GM12878 (cell line): ENCODE results near the gene HUNK. TPM values are rescaled to one million over a fixed set of nuclear protein-coding genes. Genes with fewer than 3 reads are reported as not detected.

ENCODE experiments used
- ATAC-seq: fragments of 200-7000 bp; cut with Tn5 transposase; 3 replicates; pipeline ENCODE4 v1.9.1; 2020; ENCODE audit warnings: mild to moderate bottlenecking, moderate library complexity
- BruUV-seq: library from RNA; stranded (reverse); fragments of 400-500 nt; replicated peaks from 2 replicates; lab custom pipeline; 2021; lab: Mats Ljungman, UMichigan
- CTCF ChIA-PET: fragments of 300-600 bp; sonication (Branson Sonifier 250); formaldehyde crosslinking; extraction: SDS; loops from one replicate; lab custom pipeline; 2021; ENCODE audit warnings: inconsistent platforms; lab: Yijun Ruan, JAX
- POLR2A ChIA-PET: fragments of 350-600 bp; formaldehyde crosslinking; extraction: SDS; loops from one replicate; lab custom pipeline; 2021; ENCODE audit warnings: inconsistent platforms; lab: Charles Lee
- RAD21 ChIA-PET: fragments of 300-600 bp; sonication (Branson Sonifier 250); formaldehyde crosslinking; loops from one replicate; lab custom pipeline; 2023; ENCODE audit warnings: antibody characterized with exemption; ENCODE audit not compliant: unreplicated experiment; lab: Charles Lee
- SMC1A ChIA-PET: fragments of 300-600 bp; sonication (Branson Sonifier 250); formaldehyde crosslinking; loops from one replicate; lab custom pipeline; 2023; ENCODE audit not compliant: unreplicated experiment, uncharacterized antibody; lab: Charles Lee
- DNase-seq: peaks from one replicate; pipeline ENCODE4 v3.0.0-alpha.2; 2011; ENCODE audit warnings: low read depth, low spot score
- FAIRE-seq: peaks from 3 replicates; lab custom pipeline; 2011; peaks lifted over from hg19 to GRCh38; lab: Jason Lieb, UNC
- H2AFZ ChIP-seq: 2 replicates; pipeline ENCODE4 v1.6.0; 2011; ENCODE audit warnings: low read depth, low read length, control low read depth; ENCODE audit not compliant: control insufficient read depth
- H3K27ac ChIP-seq: 2 replicates; pipeline ENCODE4 v1.5.1; 2011; ENCODE audit warnings: control low read depth; ENCODE audit not compliant: control insufficient read depth, insufficient read depth
- H3K27me3 ChIP-seq, 2 experiments: replicated peaks in 1 of 2; 2 replicates each; pipeline versions ENCODE4 v1.6.0 to v1.6.1; 2011; ENCODE audit warnings: low read length in 1 of 2; ENCODE audit not compliant: control insufficient read depth in 2 of 2, insufficient read depth in 2 of 2
- H3K36me3 ChIP-seq, 2 experiments: 2 replicates each; pipeline ENCODE4 v1.5.1; 2011; ENCODE audit warnings: low read length in 1 of 2; ENCODE audit not compliant: control insufficient read depth in 2 of 2, insufficient read depth in 2 of 2
- H3K4me1 ChIP-seq: 2 replicates; pipeline ENCODE4 v1.6.1; 2011; ENCODE audit warnings: mild to moderate bottlenecking, low read length, moderate library complexity, mixed read lengths; ENCODE audit not compliant: control insufficient read depth, insufficient read depth
- H3K4me2 ChIP-seq: 2 replicates; pipeline ENCODE4 v1.6.0; 2011; ENCODE audit warnings: control low read depth; ENCODE audit not compliant: control insufficient read depth, insufficient read depth
- H3K4me3 ChIP-seq: fragments of 200-600 bp; sonication (generic); 2 replicates; pipeline ENCODE4 v1.5.1; 2016
- H3K79me2 ChIP-seq: 2 replicates; pipeline ENCODE4 v1.6.0; 2011; ENCODE audit warnings: low read length; ENCODE audit not compliant: control insufficient read depth, insufficient read depth
- H3K9ac ChIP-seq: 2 replicates; pipeline ENCODE4 v1.8.0; 2011; ENCODE audit warnings: low read length, control low read depth, mixed read lengths; ENCODE audit not compliant: control insufficient read depth, insufficient read depth
- H3K9me3 ChIP-seq: replicated peaks from 3 replicates; pipeline ENCODE4 v1.5.1; 2011; ENCODE audit warnings: mild to moderate bottlenecking, low read length; ENCODE audit not compliant: control insufficient read depth, insufficient read depth
- H4K20me1 ChIP-seq: 2 replicates; pipeline ENCODE4 v1.6.0; 2011; ENCODE audit not compliant: control insufficient read depth, insufficient read depth
- ATF2 ChIP-seq: IDR thresholded peaks from 2 replicates; pipeline ENCODE4 v1.6.1; 2012; ENCODE audit warnings: low read length, inconsistent platforms
- BRCA1 ChIP-seq: IDR thresholded peaks from 2 replicates; pipeline ENCODE4 v1.6.1; 2011; ENCODE audit warnings: low read depth, low read length, improper control_type of control experiment
- EZH2 ChIP-seq: IDR thresholded peaks from 2 replicates; pipeline ENCODE4 v1.6.1; 2012; ENCODE audit warnings: low read depth, mild to moderate bottlenecking, control low read depth, inconsistent platforms, low read length, borderline replicate concordance; ENCODE audit not compliant: control insufficient read depth
- GABPA ChIP-seq: IDR thresholded peaks from 2 replicates; pipeline ENCODE4 v1.6.1; 2014; ENCODE audit warnings: antibody characterized with exemption, low read depth, mild to moderate bottlenecking, inconsistent platforms
- GATAD2B ChIP-seq: fragments of 450-650 bp; conservative IDR thresholded peaks from 2 replicates; pipeline ENCODE4 v1.6.1; 2017; ENCODE audit warnings: low read depth, mild to moderate bottlenecking, moderate library complexity
- IKZF2 ChIP-seq, 2 experiments: fragments of 450-650 bp; IDR thresholded peaks; 2 replicates each; pipeline ENCODE4 v1.6.1; 2017; ENCODE audit warnings: mild to moderate bottlenecking in 2 of 2, moderate library complexity in 2 of 2
- JUND ChIP-seq: IDR thresholded peaks from 2 replicates; pipeline ENCODE4 v1.6.1; 2012; ENCODE audit warnings: low read depth, mild to moderate bottlenecking, low read length, improper control_type of control experiment, moderate library complexity
- MTA3 ChIP-seq: IDR thresholded peaks from 2 replicates; pipeline ENCODE4 v1.6.1; 2012; ENCODE audit warnings: low read length, inconsistent platforms, borderline replicate concordance
- PAX5 ChIP-seq: IDR thresholded peaks from 2 replicates; pipeline ENCODE4 v1.6.1; 2011; ENCODE audit warnings: low read depth, low read length, borderline replicate concordance
- PAX8 ChIP-seq: fragments of 450-650 bp; IDR thresholded peaks from 2 replicates; pipeline ENCODE4 v1.6.1; 2017; ENCODE audit warnings: mild to moderate bottlenecking, moderate library complexity
- PML ChIP-seq: IDR thresholded peaks from 2 replicates; pipeline ENCODE4 v1.6.1; 2012; ENCODE audit warnings: low read length, inconsistent platforms
- POLR2A ChIP-seq: IDR thresholded peaks from 2 replicates; pipeline ENCODE4 v1.6.1; 2011; ENCODE audit warnings: low read depth, mild to moderate bottlenecking, low read length
- TCF12 ChIP-seq: IDR thresholded peaks from 2 replicates; pipeline ENCODE4 v1.6.1; 2011; ENCODE audit warnings: low read depth, mild to moderate bottlenecking, low read length
- WGBS: methylation state at CpG from one replicate; pipeline ENCODE4 v1.1.6; 2016; ENCODE audit warnings: low lambda C conversion rate; ENCODE audit not compliant: insufficient replicate concordance, insufficient coverage; ENCODE audit errors: missing lambda C conversion rate; 5-methylcytosine and 5-hydroxymethylcytosine counted together
- in situ Hi-C: fragments of 300-500 bp; cut with MboI; formaldehyde crosslinking; loops from 9 replicates; pipeline ENCODE4 v1.14.3; 2018; ENCODE audit warnings: mixed read lengths
- intact Hi-C: fragments of 100-400 bp; cut with micrococcal nuclease; formaldehyde crosslinking; loops from one replicate; pipeline ENCODE4 v1.14.2; 2022; ENCODE audit not compliant: unreplicated experiment
- polyA plus RNA-seq, 11 experiments: library from polyadenylated mRNA; depleted of rRNA in 4 of 11; unstranded in 6 of 11; stranded (reverse) in 5 of 11; fragments of >200 nt; fragmentation: Nextera tagmentation in 4 of 11; fragmentation: Illumina TruSeq in 1 of 11; extraction: Ambion mirVana in 4 of 11; extraction: Trizol in 1 of 11; gene quantifications; 1 replicate in 1 of 11; 2 replicates in 10 of 11; pipeline versions ENCODE4 v1.2.1 to v1.2.3, GENCODE V29; 2011 to 2016; ENCODE audit warnings: inconsistent platforms in 2 of 11, missing spikeins in 2 of 11, low read depth in 1 of 11
- total RNA-seq, 4 experiments: library from RNA; depleted of rRNA in 3 of 4; stranded (reverse); fragments of >200 nt in 3 of 4; fragmentation: Illumina TruSeq in 1 of 4; extraction: Trizol in 1 of 4; gene quantifications; 2 replicates each; pipeline versions ENCODE4 v1.2.1 to v1.2.3, GENCODE V29; 2013 to 2021

HUNK gene
- total and polyA plus RNA-seq, 10 of the 15 experiments (the other 5 are each of a cell fraction or from before 2014, with no cell fraction given), result under 0.01 to 0.14 (median 0.03) TPM; not detected in 7

- H3K4me1 ChIP-seq, result no peaks in the 10 kb centered on the region
- 37% methylated on average over 4 of the region's 4 CpGs for WGBS
- H4K20me1 ChIP-seq, result no peaks in the 10 kb centered on the region
- H3K9ac ChIP-seq, result no peak overlapping the region
- DNase-seq, result no peak
- intact Hi-C loops, result no loop called here
- H3K27me3 ChIP-seq, result no peaks in the 10 kb centered on the region
- no TSS peak for BruUV-seq
- no peak overlapping the region for H2AFZ ChIP-seq
- in situ Hi-C loops, result no loop called here
- no peak overlapping the region for H3K4me3 ChIP-seq
- CTCF ChIA-PET, result no interaction called here
- no peak for TF ChIP-seq GABPA
- no peak for TF ChIP-seq ATF2
- no peak for TF ChIP-seq JUND
- TF ChIP-seq PAX5, result no peak
- TF ChIP-seq PAX8, result no peak
- TF ChIP-seq EZH2, result no peak
- no peak for TF ChIP-seq POLR2A
- TF ChIP-seq IKZF2 (IDR thresholded peaks at IDR 0.05), result no peak
- TF ChIP-seq MTA3, result no peak
- no peak for TF ChIP-seq PML
- TF ChIP-seq TCF12, result no peak
- TF ChIP-seq GATAD2B, result no peak
- no peak for TF ChIP-seq BRCA1
- TF ChIP-seq, all 136 proteins: peak for 0
- Histone ChIP-seq H3K27ac (no peak overlapping the region), H3K36me3 (no peaks in the 10 kb centered on the region), H3K9me3 (no peaks in the 10 kb centered on the region; the same call in 2 of the 3 replicates), H3K79me2 (no peaks in the 10 kb centered on the region), H3K4me2 (no peak overlapping the region)
- ATAC-seq (no peak), FAIRE-seq (no peak)
- POLR2A ChIA-PET, result no interaction called here
- RAD21 ChIA-PET, result no interaction called here
- SMC1A ChIA-PET, result no interaction called here
These were observed 110.3 kb downstream of the HUNK start for GRCh38 chr21:31983120-31983519.
